K562 treated with DMSO at 1 percent for 48 hours (cell line): ENCODE measurements around the gene VRK3. TPM values are rescaled to one million over a fixed set of nuclear protein-coding genes. Genes with fewer than 3 reads are reported as not detected.

Experiments
- total RNA-seq: library from RNA; unstranded; fragments of 300-600 nt; gene quantifications from 2 replicates; pipeline ENCODE4 v1.2.3, GENCODE V29; 2022; ENCODE audit warnings: low replicate concordance; ENCODE audit errors: extremely low read depth

The VRK3 gene
- not detected in 2 replicates for total RNA-seq

GRCh38 chr19:50025022-50025793 is at the start of gene VRK3:
Gene VRK3, minus strand, starts transcription at chr19:50025372. Its CDS starts 9,210 bp downstream, at chr19:50016162.

GRCh38 chr19:50025794-50026549 is 800 bp upstream of the VRK3 start, which contains the start of gene ZNF473:
Gene ZNF473, plus strand, starts transcription at chr19:50026005. Its CDS starts 5,078 bp downstream, at chr19:50031083.

GRCh38 chr19:49960980-49961379 is 64.2 kb downstream of the VRK3 start, which contains the start of gene SIGLEC11:
Gene SIGLEC11, minus strand, starts transcription at chr19:49961172. Its CDS starts 91 bp downstream, at chr19:49961081.

GRCh38 chr19:49929121-49929610 is 96.0 kb downstream of the VRK3 start, which contains the start of the genes ATF5 and NUP62:
Gene ATF5, plus strand, starts transcription at chr19:49929205. Its CDS starts 1,646 bp downstream, at chr19:49930851.
Gene NUP62, minus strand, starts transcription at chr19:49929504. Its CDS starts 19,697 bp downstream, at chr19:49909807.

Other genes starting within 250 kb of the VRK3 start
- not detected in 2 replicates for gene FUZ, start 212.1 kb downstream of the VRK3 start, total RNA-seq
- gene MED25, start 207.1 kb downstream of the VRK3 start, total RNA-seq: not detected in 2 replicates
- not detected in 2 replicates for gene PTOV1, start 174.2 kb downstream of the VRK3 start, total RNA-seq
- gene PNKP, start 157.8 kb downstream of the VRK3 start, total RNA-seq: not detected in 2 replicates
- not detected in 2 replicates for gene AKT1S1, start 148.0 kb downstream of the VRK3 start, total RNA-seq
- gene TBC1D17, start 147.7 kb downstream of the VRK3 start, total RNA-seq: not detected in 2 replicates
- not detected in 2 replicates for gene IL4I1, start 128.5 kb downstream of the VRK3 start, total RNA-seq
- 1,304 TPM in 1 of 2 replicates, not detected in the other for gene ATF5, start 96.2 kb downstream of the VRK3 start, total RNA-seq
- not detected in 2 replicates for gene NUP62, start 95.9 kb downstream of the VRK3 start, total RNA-seq
- not detected in 2 replicates for gene SIGLEC11, start 64.2 kb downstream of the VRK3 start, total RNA-seq
- not detected in 2 replicates for gene ZNF473, start 633 bp upstream of the VRK3 start, total RNA-seq
- gene IZUMO2, start 137.9 kb upstream of the VRK3 start, total RNA-seq: not detected in 2 replicates
- not detected in 2 replicates for gene MYH14, start 178.2 kb upstream of the VRK3 start, total RNA-seq